ENCODE data around the gene SLC5A3.

SLC5A3 gene

DNA sequence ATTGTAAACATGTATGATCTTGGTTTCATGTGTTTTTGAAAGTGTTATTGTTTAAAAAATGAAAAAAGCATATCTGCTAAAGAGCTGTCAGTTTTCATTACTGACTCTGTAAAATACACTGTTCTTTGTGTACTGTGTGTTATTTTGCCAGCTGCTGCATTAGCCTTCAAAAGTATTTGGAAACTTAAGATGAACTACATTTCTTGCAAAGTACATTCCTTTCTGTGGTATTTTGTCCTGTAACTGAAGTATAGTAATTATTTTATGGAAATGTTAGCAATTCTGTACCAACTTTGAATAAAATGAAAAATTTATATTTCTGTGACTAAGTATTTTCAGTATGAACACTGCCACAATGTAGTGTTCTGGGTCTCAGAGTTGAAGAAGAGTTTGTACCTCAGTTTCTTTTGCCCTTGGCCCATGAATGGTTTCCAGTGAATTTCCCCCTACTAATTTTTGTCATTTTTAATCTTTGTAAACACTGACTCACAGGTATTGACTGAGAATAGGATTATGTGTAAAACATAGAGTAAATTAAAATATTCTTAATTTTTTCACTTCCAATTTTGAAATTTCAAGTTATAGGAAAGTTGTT lies 32.7 kb downstream of the SLC5A3 start:
- Histone ChIP-seq H3K4me3 (ENCODE audit: low read length) (no peak overlapping the region), H3K9me3 (ENCODE audit: control insufficient read depth, low read length) (no peaks in the 10 kb centered on the region), H3K4me1 (ENCODE audit: control insufficient read depth, insufficient read depth, low read length) (peaks cover 38% of the 10 kb centered on the region), H3K9ac (ENCODE audit: low read length) (peak overlapping the region; percentile 23), H3K36me3 (ENCODE audit: control insufficient read depth, insufficient read depth, low read length, severe bottlenecking) (peaks cover 13% of the 10 kb centered on the region), H3K27me3 (replicated peaks; ENCODE audit: control insufficient read depth, insufficient read depth, low read length) (no peaks in the 10 kb centered on the region)
- peak; percentile 60 for DNase-seq (ENCODE audit: low read depth)

- Histone ChIP-seq H3K4me1 (ENCODE audit: control insufficient read depth, insufficient read depth, low read length) (peaks cover 36% of the 10 kb centered on the region), H3K9me3 (ENCODE audit: control insufficient read depth, low read length) (no peaks in the 10 kb centered on the region), H3K9ac (ENCODE audit: low read length) (no peak overlapping the region), H3K27me3 (replicated peaks; ENCODE audit: control insufficient read depth, insufficient read depth, low read length) (no peaks in the 10 kb centered on the region), H3K4me3 (ENCODE audit: low read length) (no peak overlapping the region), H3K36me3 (ENCODE audit: control insufficient read depth, insufficient read depth, low read length, severe bottlenecking) (peaks cover 12% of the 10 kb centered on the region)
- DNase-seq (ENCODE audit: low read depth) = no peak
These were observed 34.2 kb downstream of the SLC5A3 start for GRCh38 chr21:34107606-34108005.

GRCh38 chr21:34109075-34109474 lies 35.7 kb downstream of the SLC5A3 start:
- no peak overlapping the region for H3K9ac ChIP-seq (ENCODE audit: low read length)
- H3K9me3 ChIP-seq (ENCODE audit: control insufficient read depth, low read length) = no peaks in the 10 kb centered on the region
- H3K36me3 ChIP-seq (ENCODE audit: control insufficient read depth, insufficient read depth, low read length, severe bottlenecking) = peaks cover 5% of the 10 kb centered on the region
- H3K27me3 ChIP-seq (replicated peaks; ENCODE audit: control insufficient read depth, insufficient read depth, low read length) = no peaks in the 10 kb centered on the region
- no peak overlapping the region for H3K4me3 ChIP-seq (ENCODE audit: low read length)
- H3K4me1 ChIP-seq (ENCODE audit: control insufficient read depth, insufficient read depth, low read length) = peaks cover 35% of the 10 kb centered on the region
- DNase-seq (ENCODE audit: low read depth) = no peak

GRCh38 chr21:34110594-34111202 lies 37.3 kb downstream of the SLC5A3 start:
- H3K9ac ChIP-seq (ENCODE audit: low read length) = no peak overlapping the region
- DNase-seq (ENCODE audit: low read depth) = no peak
- no peak overlapping the region for H3K4me3 ChIP-seq (ENCODE audit: low read length)
- H3K27me3 ChIP-seq (replicated peaks; ENCODE audit: control insufficient read depth, insufficient read depth, low read length) = no peaks in the 10 kb centered on the region
- H3K9me3 ChIP-seq (ENCODE audit: control insufficient read depth, low read length) = no peaks in the 10 kb centered on the region
- H3K36me3 ChIP-seq (ENCODE audit: control insufficient read depth, insufficient read depth, low read length, severe bottlenecking) = peaks cover 5% of the 10 kb centered on the region
- H3K4me1 ChIP-seq (ENCODE audit: control insufficient read depth, insufficient read depth, low read length) = peaks cover 30% of the 10 kb centered on the region

GRCh38 chr21:34112316-34113033 lies 39.1 kb downstream of the SLC5A3 start:
- DNase-seq (ENCODE audit: low read depth) = no peak
- H3K4me1 ChIP-seq (ENCODE audit: control insufficient read depth, insufficient read depth, low read length) = peaks cover 18% of the 10 kb centered on the region
- H3K36me3 ChIP-seq (ENCODE audit: control insufficient read depth, insufficient read depth, low read length, severe bottlenecking) = peaks cover 5% of the 10 kb centered on the region

GRCh38 chr21:34113842-34114241 lies 40.5 kb downstream of the SLC5A3 start:
- Histone ChIP-seq H3K9me3 (ENCODE audit: control insufficient read depth, low read length) (no peaks in the 10 kb centered on the region), H3K36me3 (ENCODE audit: control insufficient read depth, insufficient read depth, low read length, severe bottlenecking) (no peaks in the 10 kb centered on the region), H3K27me3 (replicated peaks; ENCODE audit: control insufficient read depth, insufficient read depth, low read length) (no peaks in the 10 kb centered on the region), H3K9ac (ENCODE audit: low read length) (no peak overlapping the region), H3K4me3 (ENCODE audit: low read length) (no peak overlapping the region), H3K4me1 (ENCODE audit: control insufficient read depth, insufficient read depth, low read length) (peaks cover 18% of the 10 kb centered on the region)
- DNase-seq (ENCODE audit: low read depth) = no peak

More at GRCh38 chr21:34112316-34113033, 39.1 kb downstream of the SLC5A3 start:
- no peaks in the 10 kb centered on the region for H3K9me3 ChIP-seq (ENCODE audit: control insufficient read depth, low read length)
- no peak overlapping the region for H3K9ac ChIP-seq (ENCODE audit: low read length)
- H3K27me3 ChIP-seq (replicated peaks; ENCODE audit: control insufficient read depth, insufficient read depth, low read length) = no peaks in the 10 kb centered on the region
- no peak overlapping the region for H3K4me3 ChIP-seq (ENCODE audit: low read length)

- H3K27me3 ChIP-seq (replicated peaks; ENCODE audit: control insufficient read depth, insufficient read depth, low read length) = no peaks in the 10 kb centered on the region
- H3K36me3 ChIP-seq (ENCODE audit: control insufficient read depth, insufficient read depth, low read length, severe bottlenecking) = no peaks in the 10 kb centered on the region
- H3K4me3 ChIP-seq (ENCODE audit: low read length) = no peak overlapping the region
- no peaks in the 10 kb centered on the region for H3K9me3 ChIP-seq (ENCODE audit: control insufficient read depth, low read length)
- DNase-seq (ENCODE audit: low read depth) = no peak
- H3K4me1 ChIP-seq (ENCODE audit: control insufficient read depth, insufficient read depth, low read length) = peaks cover 18% of the 10 kb centered on the region
- H3K9ac ChIP-seq (ENCODE audit: low read length) = no peak overlapping the region
These were observed 41.8 kb downstream of the SLC5A3 start for GRCh38 chr21:34115160-34115559.

- no peaks in the 10 kb centered on the region for H3K9me3 ChIP-seq (ENCODE audit: control insufficient read depth, low read length)
- H3K9ac ChIP-seq (ENCODE audit: low read length) = no peak overlapping the region
- H3K4me3 ChIP-seq (ENCODE audit: low read length) = no peak overlapping the region
- no peak for DNase-seq (ENCODE audit: low read depth)
- H3K4me1 ChIP-seq (ENCODE audit: control insufficient read depth, insufficient read depth, low read length) = peaks cover 14% of the 10 kb centered on the region
- no peaks in the 10 kb centered on the region for H3K27me3 ChIP-seq (replicated peaks; ENCODE audit: control insufficient read depth, insufficient read depth, low read length)
- no peaks in the 10 kb centered on the region for H3K36me3 ChIP-seq (ENCODE audit: control insufficient read depth, insufficient read depth, low read length, severe bottlenecking)
These were observed 43.2 kb downstream of the SLC5A3 start for GRCh38 chr21:34116569-34116968.

DNA sequence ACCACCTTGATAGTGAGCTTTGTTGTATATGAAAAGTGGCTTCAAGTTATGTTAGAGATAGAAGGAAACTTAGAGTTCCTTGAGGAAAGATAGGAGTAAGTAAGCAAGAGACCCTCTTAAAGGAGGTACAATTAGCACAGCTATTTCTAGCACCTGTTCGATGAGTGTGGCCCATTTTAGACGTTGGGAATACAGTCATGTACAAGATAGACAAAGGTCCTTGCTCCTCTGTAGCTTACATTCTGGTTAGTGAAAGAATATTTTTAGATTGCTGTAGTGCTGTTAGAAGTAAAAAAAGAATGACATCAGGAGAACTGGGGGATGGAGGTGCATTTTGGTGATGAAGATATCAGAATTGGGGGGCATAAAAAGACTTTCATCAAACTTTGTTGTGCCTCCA lies 47.5 kb downstream of the SLC5A3 start:
- H3K9me3 ChIP-seq (ENCODE audit: control insufficient read depth, low read length) = no peaks in the 10 kb centered on the region
- no peak overlapping the region for H3K4me3 ChIP-seq (ENCODE audit: low read length)
- peaks cover 8% of the 10 kb centered on the region for H3K36me3 ChIP-seq (ENCODE audit: control insufficient read depth, insufficient read depth, low read length, severe bottlenecking)
- no peak for DNase-seq (ENCODE audit: low read depth)
- no peak overlapping the region for H3K9ac ChIP-seq (ENCODE audit: low read length)
- H3K4me1 ChIP-seq (ENCODE audit: control insufficient read depth, insufficient read depth, low read length) = no peaks in the 10 kb centered on the region
- no peaks in the 10 kb centered on the region for H3K27me3 ChIP-seq (replicated peaks; ENCODE audit: control insufficient read depth, insufficient read depth, low read length)

GRCh38 chr21:34122047-34122446 lies 48.7 kb downstream of the SLC5A3 start:
- Histone ChIP-seq H3K4me3 (ENCODE audit: low read length) (no peak overlapping the region), H3K9me3 (ENCODE audit: control insufficient read depth, low read length) (no peaks in the 10 kb centered on the region), H3K36me3 (ENCODE audit: control insufficient read depth, insufficient read depth, low read length, severe bottlenecking) (peaks cover 20% of the 10 kb centered on the region), H3K27me3 (replicated peaks; ENCODE audit: control insufficient read depth, insufficient read depth, low read length) (no peaks in the 10 kb centered on the region), H3K9ac (ENCODE audit: low read length) (no peak overlapping the region), H3K4me1 (ENCODE audit: control insufficient read depth, insufficient read depth, low read length) (no peaks in the 10 kb centered on the region)
- DNase-seq (ENCODE audit: low read depth) = no peak
